ENCODE results near the gene RARRES2. TPM values are rescaled to one million over a fixed set of nuclear protein-coding genes. Genes with fewer than 3 reads are reported as not detected.

The RARRES2 gene
- total and polyA plus RNA-seq, 2 of the 13 experiments (the other 11 are each of a cell fraction or from before 2014, with no cell fraction given), result 134 to 172 TPM

DNA sequence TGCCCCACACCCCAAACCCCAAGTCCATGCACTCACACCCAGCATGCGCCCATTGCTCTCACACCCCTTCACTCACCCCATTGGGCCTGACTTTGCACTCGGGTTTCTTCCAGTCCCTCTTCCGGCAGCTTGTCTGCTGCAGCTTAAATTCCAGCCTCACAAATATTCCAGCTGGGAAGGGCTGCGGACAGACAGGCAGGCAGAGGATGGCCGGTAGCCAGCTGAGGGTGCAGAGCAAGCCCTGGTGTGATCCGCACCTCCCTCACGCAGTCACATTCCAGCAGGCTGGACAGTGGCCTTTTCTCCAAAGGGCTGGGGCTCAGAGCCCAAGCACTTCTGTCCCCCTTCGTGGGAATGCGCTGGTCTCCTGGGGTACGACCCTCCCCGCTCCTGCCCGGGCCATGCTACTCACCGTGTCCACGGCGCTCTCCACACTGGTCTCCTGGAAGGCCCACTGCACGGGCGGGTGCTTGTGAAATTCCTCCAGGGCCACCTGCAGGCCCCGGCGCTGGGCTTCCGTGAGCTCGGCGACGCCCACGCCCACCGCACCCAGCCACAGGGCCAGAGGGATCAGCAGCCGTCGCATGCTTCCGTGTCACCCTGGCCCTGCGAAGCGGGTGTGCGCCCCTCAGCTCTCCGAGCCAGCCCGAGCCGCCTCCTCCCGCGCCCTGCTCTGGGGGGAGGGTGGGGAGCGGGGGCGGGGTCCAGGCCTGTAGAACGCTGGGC, 1.2 kb downstream of the RARRES2 start (continued):
- TF ChIP-seq, protein P1, sequence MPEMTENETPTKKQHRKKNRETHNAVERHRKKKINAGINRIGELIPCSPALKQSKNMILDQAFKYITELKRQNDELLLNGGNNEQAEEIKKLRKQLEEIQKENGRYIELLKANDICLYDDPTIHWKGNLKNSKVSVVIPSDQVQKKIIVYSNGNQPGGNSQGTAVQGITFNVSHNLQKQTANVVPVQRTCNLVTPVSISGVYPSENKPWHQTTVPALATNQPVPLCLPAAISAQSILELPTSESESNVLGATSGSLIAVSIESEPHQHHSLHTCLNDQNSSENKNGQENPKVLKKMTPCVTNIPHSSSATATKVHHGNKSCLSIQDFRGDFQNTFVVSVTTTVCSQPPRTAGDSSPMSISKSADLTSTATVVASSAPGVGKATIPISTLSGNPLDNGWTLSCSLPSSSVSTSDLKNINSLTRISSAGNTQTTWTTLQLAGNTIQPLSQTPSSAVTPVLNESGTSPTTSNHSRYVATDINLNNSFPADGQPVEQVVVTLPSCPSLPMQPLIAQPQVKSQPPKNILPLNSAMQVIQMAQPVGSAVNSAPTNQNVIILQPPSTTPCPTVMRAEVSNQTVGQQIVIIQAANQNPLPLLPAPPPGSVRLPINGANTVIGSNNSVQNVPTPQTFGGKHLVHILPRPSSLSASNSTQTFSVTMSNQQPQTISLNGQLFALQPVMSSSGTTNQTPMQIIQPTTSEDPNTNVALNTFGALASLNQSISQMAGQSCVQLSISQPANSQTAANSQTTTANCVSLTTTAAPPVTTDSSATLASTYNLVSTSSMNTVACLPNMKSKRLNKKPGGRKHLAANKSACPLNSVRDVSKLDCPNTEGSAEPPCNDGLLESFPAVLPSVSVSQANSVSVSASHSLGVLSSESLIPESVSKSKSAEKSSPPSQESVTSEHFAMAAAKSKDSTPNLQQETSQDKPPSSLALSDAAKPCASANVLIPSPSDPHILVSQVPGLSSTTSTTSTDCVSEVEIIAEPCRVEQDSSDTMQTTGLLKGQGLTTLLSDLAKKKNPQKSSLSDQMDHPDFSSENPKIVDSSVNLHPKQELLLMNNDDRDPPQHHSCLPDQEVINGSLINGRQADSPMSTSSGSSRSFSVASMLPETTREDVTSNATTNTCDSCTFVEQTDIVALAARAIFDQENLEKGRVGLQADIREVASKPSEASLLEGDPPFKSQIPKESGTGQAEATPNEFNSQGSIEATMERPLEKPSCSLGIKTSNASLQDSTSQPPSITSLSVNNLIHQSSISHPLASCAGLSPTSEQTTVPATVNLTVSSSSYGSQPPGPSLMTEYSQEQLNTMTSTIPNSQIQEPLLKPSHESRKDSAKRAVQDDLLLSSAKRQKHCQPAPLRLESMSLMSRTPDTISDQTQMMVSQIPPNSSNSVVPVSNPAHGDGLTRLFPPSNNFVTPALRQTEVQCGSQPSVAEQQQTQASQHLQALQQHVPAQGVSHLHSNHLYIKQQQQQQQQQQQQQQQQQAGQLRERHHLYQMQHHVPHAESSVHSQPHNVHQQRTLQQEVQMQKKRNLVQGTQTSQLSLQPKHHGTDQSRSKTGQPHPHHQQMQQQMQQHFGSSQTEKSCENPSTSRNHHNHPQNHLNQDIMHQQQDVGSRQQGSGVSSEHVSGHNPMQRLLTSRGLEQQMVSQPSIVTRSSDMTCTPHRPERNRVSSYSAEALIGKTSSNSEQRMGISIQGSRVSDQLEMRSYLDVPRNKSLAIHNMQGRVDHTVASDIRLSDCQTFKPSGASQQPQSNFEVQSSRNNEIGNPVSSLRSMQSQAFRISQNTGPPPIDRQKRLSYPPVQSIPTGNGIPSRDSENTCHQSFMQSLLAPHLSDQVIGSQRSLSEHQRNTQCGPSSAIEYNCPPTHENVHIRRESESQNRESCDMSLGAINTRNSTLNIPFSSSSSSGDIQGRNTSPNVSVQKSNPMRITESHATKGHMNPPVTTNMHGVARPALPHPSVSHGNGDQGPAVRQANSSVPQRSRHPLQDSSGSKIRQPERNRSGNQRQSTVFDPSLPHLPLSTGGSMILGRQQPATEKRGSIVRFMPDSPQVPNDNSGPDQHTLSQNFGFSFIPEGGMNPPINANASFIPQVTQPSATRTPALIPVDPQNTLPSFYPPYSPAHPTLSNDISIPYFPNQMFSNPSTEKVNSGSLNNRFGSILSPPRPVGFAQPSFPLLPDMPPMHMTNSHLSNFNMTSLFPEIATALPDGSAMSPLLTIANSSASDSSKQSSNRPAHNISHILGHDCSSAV (CRISPR knock-in tag; IDR thresholded peaks at IDR 0.05; ENCODE audit: borderline replicate concordance), result no peak
- TF ChIP-seq ZNF629 (CRISPR knock-in tag; conservative IDR thresholded peaks at IDR 0.05) (peak; percentile 86), HNF4G (IDR thresholded peaks at IDR 0.05; ENCODE audit: borderline replicate concordance, low read depth, low read length) (no peak), HNF4G (CRISPR knock-in tag; IDR thresholded peaks at IDR 0.05; ENCODE audit: borderline replicate concordance, low read depth) (no peak), HNRNPUL1 (IDR thresholded peaks at IDR 0.05; ENCODE audit: low read depth, low read length) (no peak), ZNF430 (CRISPR knock-in tag; IDR thresholded peaks at IDR 0.05) (peak; percentile 51; the same call in 1 of the 2 replicates), IKZF4 (CRISPR knock-in tag; IDR thresholded peaks at IDR 0.05; ENCODE audit: borderline replicate concordance, low read depth, not compliant biosample characterization) (no peak), POLR2A (IDR thresholded peaks at IDR 0.05; ENCODE audit: insufficient read depth in 1 of 2, low read depth in 2 of 2, low read length in 2 of 2) (0 out of 4 replicates have a peak, but pooled peaks of 1 of the 2 experiments have one; percentile 33), TEAD3 (CRISPR knock-in tag; optimal IDR thresholded peaks at IDR 0.05; ENCODE audit: borderline replicate concordance) (peak; percentile 89), XRCC5 (optimal IDR thresholded peaks at IDR 0.05; ENCODE audit: low read length) (peak; percentile 30), NRL (CRISPR knock-in tag; IDR thresholded peaks at IDR 0.05; ENCODE audit: borderline replicate concordance) (peak; percentile 55; the same call in 1 of the 2 replicates), ZNF317 (CRISPR knock-in tag; IDR thresholded peaks at IDR 0.05) (no peak), THYN1 (CRISPR knock-in tag; IDR thresholded peaks at IDR 0.05; ENCODE audit: borderline replicate concordance, low read depth) (no peak), YY1 (IDR thresholded peaks at IDR 0.05; ENCODE audit: insufficient read depth, insufficient replicate concordance, low read depth, low read length) (no peak)
- TF ChIP-seq, protein P2, sequence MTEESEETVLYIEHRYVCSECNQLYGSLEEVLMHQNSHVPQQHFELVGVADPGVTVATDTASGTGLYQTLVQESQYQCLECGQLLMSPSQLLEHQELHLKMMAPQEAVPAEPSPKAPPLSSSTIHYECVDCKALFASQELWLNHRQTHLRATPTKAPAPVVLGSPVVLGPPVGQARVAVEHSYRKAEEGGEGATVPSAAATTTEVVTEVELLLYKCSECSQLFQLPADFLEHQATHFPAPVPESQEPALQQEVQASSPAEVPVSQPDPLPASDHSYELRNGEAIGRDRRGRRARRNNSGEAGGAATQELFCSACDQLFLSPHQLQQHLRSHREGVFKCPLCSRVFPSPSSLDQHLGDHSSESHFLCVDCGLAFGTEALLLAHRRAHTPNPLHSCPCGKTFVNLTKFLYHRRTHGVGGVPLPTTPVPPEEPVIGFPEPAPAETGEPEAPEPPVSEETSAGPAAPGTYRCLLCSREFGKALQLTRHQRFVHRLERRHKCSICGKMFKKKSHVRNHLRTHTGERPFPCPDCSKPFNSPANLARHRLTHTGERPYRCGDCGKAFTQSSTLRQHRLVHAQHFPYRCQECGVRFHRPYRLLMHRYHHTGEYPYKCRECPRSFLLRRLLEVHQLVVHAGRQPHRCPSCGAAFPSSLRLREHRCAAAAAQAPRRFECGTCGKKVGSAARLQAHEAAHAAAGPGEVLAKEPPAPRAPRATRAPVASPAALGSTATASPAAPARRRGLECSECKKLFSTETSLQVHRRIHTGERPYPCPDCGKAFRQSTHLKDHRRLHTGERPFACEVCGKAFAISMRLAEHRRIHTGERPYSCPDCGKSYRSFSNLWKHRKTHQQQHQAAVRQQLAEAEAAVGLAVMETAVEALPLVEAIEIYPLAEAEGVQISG (CRISPR knock-in tag; IDR thresholded peaks at IDR 0.05), result peak; percentile 12; the same call in 1 of the 2 replicates
- TF ChIP-seq, protein P3, sequence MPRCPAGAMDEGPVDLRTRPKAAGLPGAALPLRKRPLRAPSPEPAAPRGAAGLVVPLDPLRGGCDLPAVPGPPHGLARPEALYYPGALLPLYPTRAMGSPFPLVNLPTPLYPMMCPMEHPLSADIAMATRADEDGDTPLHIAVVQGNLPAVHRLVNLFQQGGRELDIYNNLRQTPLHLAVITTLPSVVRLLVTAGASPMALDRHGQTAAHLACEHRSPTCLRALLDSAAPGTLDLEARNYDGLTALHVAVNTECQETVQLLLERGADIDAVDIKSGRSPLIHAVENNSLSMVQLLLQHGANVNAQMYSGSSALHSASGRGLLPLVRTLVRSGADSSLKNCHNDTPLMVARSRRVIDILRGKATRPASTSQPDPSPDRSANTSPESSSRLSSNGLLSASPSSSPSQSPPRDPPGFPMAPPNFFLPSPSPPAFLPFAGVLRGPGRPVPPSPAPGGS (CRISPR knock-in tag; IDR thresholded peaks at IDR 0.05), result 0 out of 2 replicates have a peak, but pooled peaks have one; percentile 30

Data from HepG2 (cell line).